Umbilical cord (tissue), 2 donors: Measurements from ENCODE around the gene THSD4. TPM values are rescaled to one million over a fixed set of nuclear protein-coding genes. Genes with fewer than 3 reads are reported as not detected.
A peak's percentile ranks its signal among the peaks of the same experiment; 100 is the strongest.

Source experiments
- DNase-seq: peaks from one replicate; pipeline ENCODE4 v3.0.0-alpha.2; 2015; ENCODE audit warnings: low spot score
- total RNA-seq: library from RNA; depleted of rRNA; stranded (reverse); fragments of >200 nt; gene quantifications from one replicate; pipeline ENCODE4 v1.2.3, GENCODE V29; 2014; ENCODE audit warnings: low replicate concordance; ENCODE audit not compliant: insufficient read depth

Gene THSD4
- total RNA-seq, 1 donor from 2014 or later: 9.1 TPM

DNA sequence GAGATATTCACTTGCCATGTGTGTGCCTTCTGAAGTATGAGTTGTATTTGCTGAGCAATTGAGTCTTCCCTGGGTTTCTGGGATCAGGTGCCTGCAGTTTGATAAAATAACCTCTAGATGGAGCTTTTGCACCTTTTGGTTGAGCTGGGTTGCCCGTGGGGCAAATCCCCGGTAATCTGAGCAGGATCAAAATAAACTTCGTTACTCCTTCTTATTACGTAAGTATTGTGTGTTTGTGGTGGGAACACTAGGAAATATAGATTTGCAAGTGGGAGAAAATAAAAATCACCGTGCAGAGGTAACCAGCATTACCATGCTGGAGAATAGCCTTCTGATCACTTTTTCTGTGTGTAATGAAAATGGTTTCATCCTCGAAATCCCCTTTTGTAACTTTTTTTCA, 417.7 kb downstream of the THSD4 start:
- no peak for DNase-seq

- DNase-seq: no peak
Measured at GRCh38 chr15:71538181-71538580, 422.9 kb downstream of the THSD4 start.

GRCh38 chr15:71541746-71542145, 426.5 kb downstream of the THSD4 start:
- no peak for DNase-seq

GRCh38 chr15:71542836-71543235, 427.6 kb downstream of the THSD4 start:
- DNase-seq: no peak

- DNase-seq: no peak
Measured at GRCh38 chr15:71543413-71543812, 428.1 kb downstream of the THSD4 start.

DNA sequence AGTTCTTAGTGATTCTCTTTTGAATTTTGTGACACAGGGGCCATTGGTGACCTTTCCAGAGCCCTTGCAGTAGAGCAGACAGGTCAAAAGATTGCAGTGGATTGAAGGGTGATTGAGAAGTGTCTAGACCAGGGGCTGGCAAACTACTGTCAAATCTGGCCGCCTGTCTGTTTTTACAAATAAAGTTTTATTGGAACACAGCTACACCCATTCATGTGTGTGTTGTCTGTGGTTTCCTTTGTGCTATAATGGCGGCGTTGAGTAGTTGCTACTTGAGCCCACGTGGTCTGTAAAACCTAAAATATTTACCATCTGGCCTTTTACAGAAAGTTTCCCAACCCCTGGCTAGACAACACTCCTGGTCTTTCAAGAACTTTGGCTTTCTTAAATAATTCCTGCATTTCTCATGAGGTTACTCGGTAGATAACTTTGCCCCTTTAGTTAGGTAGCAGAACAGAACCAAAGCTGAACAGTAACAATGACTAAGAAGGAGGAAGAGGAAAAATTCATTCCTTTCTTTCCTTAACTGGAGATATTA, 430.0 kb downstream of the THSD4 start:
- no peak for DNase-seq

- DNase-seq: no peak
Measured at GRCh38 chr15:71545923-71546322, 430.7 kb downstream of the THSD4 start.

DNA sequence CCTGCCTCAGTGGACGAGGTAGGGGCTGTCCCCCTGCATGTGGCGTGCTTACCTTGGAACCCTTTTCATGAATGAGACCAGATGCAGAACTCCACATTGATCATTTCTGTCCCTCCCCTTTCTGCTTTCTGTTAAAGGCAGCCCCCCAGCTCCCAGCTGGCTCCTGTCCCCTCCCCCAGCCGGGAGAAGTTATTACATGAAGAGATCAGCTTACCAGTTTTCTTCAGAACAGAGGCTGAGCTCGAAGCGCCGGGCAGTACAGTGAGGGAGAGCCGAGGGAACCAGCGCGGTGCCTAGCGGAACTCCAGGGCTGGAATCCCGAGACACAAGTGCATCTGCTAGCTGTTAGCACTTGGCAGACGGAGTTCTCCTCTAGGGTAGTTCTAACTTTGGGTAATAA, 431.7 kb downstream of the THSD4 start:
- DNase-seq: peak; percentile 50

DNA sequence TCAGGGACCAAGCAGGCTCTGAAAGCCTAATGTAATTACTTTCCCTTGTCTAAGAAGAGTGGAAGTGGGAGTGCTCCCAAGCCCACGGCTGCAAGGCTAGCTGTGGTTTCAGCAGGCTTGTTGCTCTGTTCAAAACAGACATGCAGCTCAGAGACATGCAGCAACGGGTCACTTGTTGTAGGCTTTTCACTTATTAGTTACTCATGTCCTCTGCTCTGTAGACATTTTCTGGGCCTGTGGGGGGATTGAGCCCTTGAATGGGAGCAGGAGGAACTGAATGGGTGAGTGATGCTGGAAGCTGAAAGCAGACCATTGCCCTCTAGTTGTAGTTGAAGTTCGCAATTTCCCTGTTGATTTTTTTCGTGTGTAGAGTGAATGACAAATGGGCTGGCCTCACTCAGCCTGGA, 433.1 kb downstream of the THSD4 start:
- no peak for DNase-seq

- DNase-seq: no peak
Measured at GRCh38 chr15:71549091-71549490, 433.8 kb downstream of the THSD4 start.

DNA sequence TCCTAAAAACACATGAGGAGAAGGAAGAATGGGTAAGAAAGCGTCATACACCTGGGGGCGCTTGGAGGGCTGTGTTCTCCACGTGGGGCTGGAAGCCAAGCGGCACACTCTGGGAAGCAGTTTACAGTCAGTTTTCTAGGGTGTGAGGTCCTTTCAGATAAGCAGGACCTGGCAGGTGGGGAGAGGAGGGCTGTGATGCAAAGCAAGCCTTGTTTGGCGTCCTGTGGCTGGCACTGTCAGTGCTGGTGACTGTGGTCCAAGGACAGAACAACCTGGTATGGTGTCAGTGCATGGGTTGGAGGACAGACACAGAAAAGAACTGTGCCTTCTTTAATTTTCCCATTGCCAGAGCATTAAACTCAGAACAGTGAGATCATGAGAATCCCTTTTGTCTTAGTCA, 434.4 kb downstream of the THSD4 start:
- DNase-seq: no peak

GRCh38 chr15:71551566-71551965, 436.3 kb downstream of the THSD4 start:
- no peak for DNase-seq

GRCh38 chr15:71559098-71559497, 443.8 kb downstream of the THSD4 start:
- DNase-seq: no peak

DNA sequence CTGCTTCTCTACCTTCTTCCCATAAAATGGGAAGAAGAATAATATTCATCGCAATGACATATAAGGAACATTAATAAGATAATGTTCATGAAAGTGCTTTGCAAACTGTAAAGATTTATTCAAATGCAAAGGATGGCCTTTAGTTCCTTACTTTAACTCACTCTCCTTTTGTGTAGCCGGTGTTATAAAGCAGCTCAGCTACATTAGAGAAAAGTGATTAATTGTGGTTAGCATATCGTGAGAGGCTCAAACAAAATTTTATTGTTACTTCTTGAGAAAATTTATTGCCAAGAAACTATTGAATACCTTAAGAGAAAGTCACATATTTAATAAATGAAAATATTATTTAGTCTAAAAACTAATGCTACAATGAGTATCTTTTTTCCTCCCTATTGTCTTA, 444.3 kb downstream of the THSD4 start:
- no peak for DNase-seq

DNA sequence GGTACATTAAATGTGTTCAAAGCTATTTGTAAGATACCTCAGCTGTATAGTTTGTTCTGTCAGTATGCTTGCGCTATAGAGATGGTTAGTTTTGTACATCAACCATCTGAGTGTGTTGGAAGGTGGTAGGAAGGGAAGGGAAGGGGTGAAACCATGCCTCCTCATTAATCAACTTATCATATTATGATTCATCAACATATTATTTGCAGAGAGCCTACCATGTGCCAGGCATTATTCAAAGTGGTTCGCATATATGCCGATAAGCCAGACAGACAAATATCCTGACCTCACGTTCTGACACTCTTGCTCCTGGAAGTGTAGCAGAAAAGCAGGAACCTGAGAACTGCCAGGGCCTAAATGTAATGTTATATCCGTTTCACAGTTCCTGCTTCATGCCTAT, 447.0 kb downstream of the THSD4 start:
- no peak for DNase-seq

- no peak for DNase-seq
Measured at GRCh38 chr15:71564217-71564616, 448.9 kb downstream of the THSD4 start.

GRCh38 chr15:71565006-71565405, 449.7 kb downstream of the THSD4 start:
- DNase-seq: no peak

- no peak for DNase-seq
Measured at GRCh38 chr15:71565631-71566160, 450.4 kb downstream of the THSD4 start.

DNA sequence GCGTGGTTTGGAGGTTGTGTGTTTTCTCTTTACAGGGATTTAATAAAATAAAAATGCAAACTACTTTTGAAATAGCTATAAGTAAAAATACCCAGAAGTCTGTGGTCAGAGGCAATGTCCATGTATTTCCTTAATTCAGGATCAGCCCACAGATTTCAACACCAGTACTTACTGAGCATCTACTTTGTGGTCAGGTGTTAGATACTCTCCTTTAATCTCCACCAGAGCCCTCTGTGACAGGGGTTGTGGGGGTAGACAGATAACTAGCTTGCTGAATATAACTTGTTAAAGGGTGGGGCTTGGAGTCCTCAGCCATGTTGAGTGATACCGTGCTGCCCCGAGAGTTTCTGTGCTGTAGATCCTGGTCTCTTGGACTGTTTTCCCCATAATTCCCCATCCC, 451.0 kb downstream of the THSD4 start:
- DNase-seq: no peak

GRCh38 chr15:71567173-71567572, 451.9 kb downstream of the THSD4 start:
- DNase-seq: no peak

DNA sequence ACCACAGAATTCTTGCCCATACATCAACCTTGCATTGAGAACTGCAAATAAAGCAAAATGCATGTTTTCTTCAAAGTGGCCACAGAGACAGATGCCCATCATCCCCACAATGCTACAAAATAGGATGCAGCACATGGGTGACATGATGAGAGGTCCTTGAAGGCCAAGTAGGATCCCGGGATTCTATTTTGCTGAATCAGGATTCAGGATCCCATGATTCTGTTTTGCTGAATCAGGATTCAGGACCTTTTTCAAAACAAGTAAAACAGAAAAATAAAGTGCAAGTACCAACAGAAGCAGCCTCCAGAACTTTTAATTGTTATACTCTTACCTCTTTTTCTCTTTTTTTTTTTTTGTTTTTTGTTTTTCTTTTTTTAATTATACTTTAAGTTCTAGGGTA, 453.0 kb downstream of the THSD4 start:
- no peak for DNase-seq

- no peak for DNase-seq
Measured at GRCh38 chr15:71570736-71571135, 455.5 kb downstream of the THSD4 start.

GRCh38 chr15:71571641-71572040, 456.4 kb downstream of the THSD4 start:
- no peak for DNase-seq

DNA sequence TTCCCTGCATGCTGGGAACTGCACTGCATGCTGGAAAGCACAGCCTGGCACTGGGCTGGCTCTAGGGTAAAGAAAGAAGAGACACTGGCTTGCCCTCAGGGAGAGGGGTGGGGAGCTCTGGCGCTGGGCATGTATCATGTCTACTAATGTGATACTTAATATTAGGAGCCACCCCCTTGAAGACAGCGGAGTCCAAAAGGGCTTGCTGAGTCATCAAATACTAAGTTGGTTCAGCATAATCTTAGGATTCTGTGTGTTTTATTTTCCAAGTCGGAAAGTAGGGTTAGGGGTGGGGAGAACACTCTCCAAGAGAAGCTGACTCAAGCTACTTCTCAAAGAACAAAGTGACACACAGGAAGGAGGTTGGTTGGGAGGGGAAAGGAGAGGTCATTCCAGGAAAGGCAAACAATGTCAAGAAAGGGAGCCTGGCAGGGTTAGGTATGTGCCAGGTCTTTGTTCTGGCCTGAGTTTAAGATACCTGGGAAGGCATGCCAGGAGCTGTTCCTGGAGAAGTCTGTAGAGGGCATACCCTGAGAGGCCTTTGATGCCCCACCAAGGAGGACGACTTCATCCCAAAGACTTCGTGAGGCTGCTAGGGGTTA, 457.3 kb downstream of the THSD4 start:
- peak; percentile 57 for DNase-seq
